HepG2 (cell line): ENCODE measurements around the gene KLHL8. TPM values are rescaled to one million over a fixed set of nuclear protein-coding genes. Genes with fewer than 3 reads are reported as not detected.

Experiments used
- HHEX ChIP-seq: IDR thresholded peaks from 2 replicates; pipeline ENCODE4 v1.6.1; 2016; ENCODE audit warnings: control low read depth
- KAT8 ChIP-seq: IDR thresholded peaks from 2 replicates; pipeline ENCODE4 v1.6.1; 2016; ENCODE audit warnings: missing genetic modification reagents, missing compliant biosample characterization
- MLLT10 ChIP-seq: sonication (generic); formaldehyde crosslinking; IDR thresholded peaks from 2 replicates; pipeline ENCODE4 v1.4.0; 2020; ENCODE audit warnings: missing genetic modification reagents
- MZF1 ChIP-seq: sonication (generic); formaldehyde crosslinking; IDR thresholded peaks from 2 replicates; pipeline ENCODE4 v1.8.1; 2023; ENCODE audit warnings: mild to moderate bottlenecking, missing genetic modification reagents, borderline replicate concordance
- SNAI1 ChIP-seq: sonication (generic); formaldehyde crosslinking; IDR thresholded peaks from 2 replicates; pipeline ENCODE4 v1.5.0; 2020; ENCODE audit warnings: mild to moderate bottlenecking, missing genetic modification reagents, borderline replicate concordance
- SNAPC2 ChIP-seq: sonication (generic); formaldehyde crosslinking; IDR thresholded peaks from 2 replicates; pipeline ENCODE4 v1.8.1; 2022; ENCODE audit warnings: mild to moderate bottlenecking, missing genetic modification reagents
- SPEN ChIP-seq: sonication (generic); formaldehyde crosslinking; IDR thresholded peaks from 2 replicates; pipeline ENCODE4 v1.5.1; 2020; ENCODE audit warnings: low read depth, mild to moderate bottlenecking, missing genetic modification reagents
- WIZ ChIP-seq: sonication (generic); formaldehyde crosslinking; IDR thresholded peaks from 2 replicates; pipeline ENCODE4 v1.5.1; 2020; ENCODE audit warnings: mild to moderate bottlenecking, missing genetic modification reagents
- ZNF205 ChIP-seq: IDR thresholded peaks from 2 replicates; pipeline ENCODE4 v1.6.1; 2018; ENCODE audit warnings: missing biosample characterization, missing genetic modification reagents
- polyA plus RNA-seq, 8 experiments: library from polyadenylated mRNA; depleted of rRNA in 3 of 8; stranded (reverse) in 7 of 8; unstranded in 1 of 8; fragments of >200 nt; fragmentation: Illumina TruSeq in 4 of 8; extraction: Trizol in 4 of 8; gene quantifications; 2 replicates each; pipeline versions ENCODE4 v1.2.1 to v1.2.3, GENCODE V29; 2011 to 2016; ENCODE audit warnings: low read depth in 4 of 8, missing spikeins in 1 of 8, mixed read lengths in 1 of 8; ENCODE audit not compliant: insufficient read depth in 1 of 8
- total RNA-seq, 5 experiments: library from RNA; depleted of rRNA; stranded (reverse); fragments of >200 nt; fragmentation: Illumina TruSeq; extraction: Trizol; gene quantifications; 2 replicates each; pipeline ENCODE4 v1.2.3, GENCODE V29; 2016; ENCODE audit warnings: low read depth in 1 of 5
- TF ChIP-seq, protein P1 (sequence below): fragments of 450-650 bp; IDR thresholded peaks from 2 replicates; pipeline ENCODE4 v1.6.1; 2017; ENCODE audit warnings: mild to moderate bottlenecking
- TF ChIP-seq, protein P2 (sequence below): sonication (generic); formaldehyde crosslinking; IDR thresholded peaks from 2 replicates; pipeline ENCODE4 v1.9.0; 2022; ENCODE audit warnings: missing genetic modification reagents, mild to moderate bottlenecking, borderline replicate concordance
- TF ChIP-seq, protein P3 (sequence below): sonication (generic); formaldehyde crosslinking; IDR thresholded peaks from 2 replicates; pipeline ENCODE4 v1.4.0; 2020; ENCODE audit warnings: missing genetic modification reagents
- TF ChIP-seq, protein P4 (sequence below): sonication (generic); formaldehyde crosslinking; IDR thresholded peaks from 2 replicates; pipeline ENCODE4 v1.8.0; 2022; ENCODE audit warnings: mild to moderate bottlenecking, missing genetic modification reagents; ENCODE audit not compliant: insufficient replicate concordance
- TF ChIP-seq, protein P5 (sequence below): sonication (generic); formaldehyde crosslinking; IDR thresholded peaks from 2 replicates; pipeline ENCODE4 v1.5.1; 2020; ENCODE audit warnings: mild to moderate bottlenecking, missing genetic modification reagents, borderline replicate concordance
- TF ChIP-seq, protein P6 (sequence below): sonication (generic); formaldehyde crosslinking; IDR thresholded peaks from 2 replicates; pipeline ENCODE4 v1.5.0; 2020; ENCODE audit warnings: mild to moderate bottlenecking, missing genetic modification reagents, moderate library complexity

KLHL8 gene
- total and polyA plus RNA-seq, 2 of the 13 experiments (the other 11 are each of a cell fraction or from before 2014, with no cell fraction given): 2.8 to 11.7 TPM

DNA sequence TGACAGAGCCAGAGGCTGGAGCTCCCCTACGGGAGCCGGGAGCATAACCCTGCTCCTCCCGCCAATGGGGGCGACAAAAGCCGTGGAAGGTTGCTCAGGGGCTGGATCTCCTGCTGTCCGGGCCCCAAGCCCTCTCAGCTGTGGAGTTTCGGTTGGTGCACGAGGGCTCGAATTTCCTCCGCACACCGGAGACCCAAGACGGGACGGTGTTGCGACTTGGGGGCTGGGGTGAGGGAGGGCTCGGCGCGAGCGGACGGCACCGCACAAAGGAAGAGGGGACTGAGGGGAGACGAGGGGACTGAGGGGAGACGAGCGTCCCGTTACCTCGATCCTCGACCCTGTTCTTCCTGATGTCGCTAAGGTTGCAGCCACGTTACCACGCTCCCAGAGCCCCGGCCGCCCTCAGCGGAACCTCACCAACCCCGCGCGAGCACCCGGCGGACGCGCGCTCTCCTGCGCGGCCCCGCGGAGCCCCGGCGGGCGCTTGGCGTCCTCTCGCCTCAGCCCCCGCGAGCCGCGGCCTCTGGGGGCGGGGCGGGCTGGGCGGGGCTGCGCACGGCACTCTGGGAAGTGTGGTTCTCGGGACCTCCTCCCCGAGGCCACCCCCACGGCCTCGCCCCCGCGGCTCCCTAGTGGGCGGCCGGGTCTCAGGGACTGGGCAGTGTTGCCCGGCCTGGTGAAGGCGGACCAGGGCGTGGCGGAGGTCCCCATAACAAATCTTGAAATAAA lies at the start of gene KLHL8 (continued):
- TF ChIP-seq, protein P1, sequence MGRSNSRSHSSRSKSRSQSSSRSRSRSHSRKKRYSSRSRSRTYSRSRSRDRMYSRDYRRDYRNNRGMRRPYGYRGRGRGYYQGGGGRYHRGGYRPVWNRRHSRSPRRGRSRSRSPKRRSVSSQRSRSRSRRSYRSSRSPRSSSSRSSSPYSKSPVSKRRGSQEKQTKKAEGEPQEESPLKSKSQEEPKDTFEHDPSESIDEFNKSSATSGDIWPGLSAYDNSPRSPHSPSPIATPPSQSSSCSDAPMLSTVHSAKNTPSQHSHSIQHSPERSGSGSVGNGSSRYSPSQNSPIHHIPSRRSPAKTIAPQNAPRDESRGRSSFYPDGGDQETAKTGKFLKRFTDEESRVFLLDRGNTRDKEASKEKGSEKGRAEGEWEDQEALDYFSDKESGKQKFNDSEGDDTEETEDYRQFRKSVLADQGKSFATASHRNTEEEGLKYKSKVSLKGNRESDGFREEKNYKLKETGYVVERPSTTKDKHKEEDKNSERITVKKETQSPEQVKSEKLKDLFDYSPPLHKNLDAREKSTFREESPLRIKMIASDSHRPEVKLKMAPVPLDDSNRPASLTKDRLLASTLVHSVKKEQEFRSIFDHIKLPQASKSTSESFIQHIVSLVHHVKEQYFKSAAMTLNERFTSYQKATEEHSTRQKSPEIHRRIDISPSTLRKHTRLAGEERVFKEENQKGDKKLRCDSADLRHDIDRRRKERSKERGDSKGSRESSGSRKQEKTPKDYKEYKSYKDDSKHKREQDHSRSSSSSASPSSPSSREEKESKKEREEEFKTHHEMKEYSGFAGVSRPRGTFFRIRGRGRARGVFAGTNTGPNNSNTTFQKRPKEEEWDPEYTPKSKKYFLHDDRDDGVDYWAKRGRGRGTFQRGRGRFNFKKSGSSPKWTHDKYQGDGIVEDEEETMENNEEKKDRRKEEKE: no peak
- TF ChIP-seq SNAI1 (CRISPR knock-in tag) (no peak), KAT8 (peak; percentile 23; the same call in 1 of the 2 replicates), MLLT10 (CRISPR knock-in tag) (no peak), SNAPC2 (no peak), HHEX (CRISPR knock-in tag) (no peak), WIZ (no peak), MZF1 (CRISPR knock-in tag) (peak; percentile 74; the same call in 1 of the 2 replicates), SPEN (CRISPR knock-in tag) (peak; percentile 67), ZNF205 (CRISPR knock-in tag) (no peak)
- TF ChIP-seq, protein P2, sequence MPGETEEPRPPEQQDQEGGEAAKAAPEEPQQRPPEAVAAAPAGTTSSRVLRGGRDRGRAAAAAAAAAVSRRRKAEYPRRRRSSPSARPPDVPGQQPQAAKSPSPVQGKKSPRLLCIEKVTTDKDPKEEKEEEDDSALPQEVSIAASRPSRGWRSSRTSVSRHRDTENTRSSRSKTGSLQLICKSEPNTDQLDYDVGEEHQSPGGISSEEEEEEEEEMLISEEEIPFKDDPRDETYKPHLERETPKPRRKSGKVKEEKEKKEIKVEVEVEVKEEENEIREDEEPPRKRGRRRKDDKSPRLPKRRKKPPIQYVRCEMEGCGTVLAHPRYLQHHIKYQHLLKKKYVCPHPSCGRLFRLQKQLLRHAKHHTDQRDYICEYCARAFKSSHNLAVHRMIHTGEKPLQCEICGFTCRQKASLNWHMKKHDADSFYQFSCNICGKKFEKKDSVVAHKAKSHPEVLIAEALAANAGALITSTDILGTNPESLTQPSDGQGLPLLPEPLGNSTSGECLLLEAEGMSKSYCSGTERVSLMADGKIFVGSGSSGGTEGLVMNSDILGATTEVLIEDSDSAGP (CRISPR knock-in tag): peak; percentile 69
- TF ChIP-seq, protein P3, sequence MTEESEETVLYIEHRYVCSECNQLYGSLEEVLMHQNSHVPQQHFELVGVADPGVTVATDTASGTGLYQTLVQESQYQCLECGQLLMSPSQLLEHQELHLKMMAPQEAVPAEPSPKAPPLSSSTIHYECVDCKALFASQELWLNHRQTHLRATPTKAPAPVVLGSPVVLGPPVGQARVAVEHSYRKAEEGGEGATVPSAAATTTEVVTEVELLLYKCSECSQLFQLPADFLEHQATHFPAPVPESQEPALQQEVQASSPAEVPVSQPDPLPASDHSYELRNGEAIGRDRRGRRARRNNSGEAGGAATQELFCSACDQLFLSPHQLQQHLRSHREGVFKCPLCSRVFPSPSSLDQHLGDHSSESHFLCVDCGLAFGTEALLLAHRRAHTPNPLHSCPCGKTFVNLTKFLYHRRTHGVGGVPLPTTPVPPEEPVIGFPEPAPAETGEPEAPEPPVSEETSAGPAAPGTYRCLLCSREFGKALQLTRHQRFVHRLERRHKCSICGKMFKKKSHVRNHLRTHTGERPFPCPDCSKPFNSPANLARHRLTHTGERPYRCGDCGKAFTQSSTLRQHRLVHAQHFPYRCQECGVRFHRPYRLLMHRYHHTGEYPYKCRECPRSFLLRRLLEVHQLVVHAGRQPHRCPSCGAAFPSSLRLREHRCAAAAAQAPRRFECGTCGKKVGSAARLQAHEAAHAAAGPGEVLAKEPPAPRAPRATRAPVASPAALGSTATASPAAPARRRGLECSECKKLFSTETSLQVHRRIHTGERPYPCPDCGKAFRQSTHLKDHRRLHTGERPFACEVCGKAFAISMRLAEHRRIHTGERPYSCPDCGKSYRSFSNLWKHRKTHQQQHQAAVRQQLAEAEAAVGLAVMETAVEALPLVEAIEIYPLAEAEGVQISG (CRISPR knock-in tag): peak; percentile 49; the same call in 1 of the 2 replicates
- TF ChIP-seq, protein P4, sequence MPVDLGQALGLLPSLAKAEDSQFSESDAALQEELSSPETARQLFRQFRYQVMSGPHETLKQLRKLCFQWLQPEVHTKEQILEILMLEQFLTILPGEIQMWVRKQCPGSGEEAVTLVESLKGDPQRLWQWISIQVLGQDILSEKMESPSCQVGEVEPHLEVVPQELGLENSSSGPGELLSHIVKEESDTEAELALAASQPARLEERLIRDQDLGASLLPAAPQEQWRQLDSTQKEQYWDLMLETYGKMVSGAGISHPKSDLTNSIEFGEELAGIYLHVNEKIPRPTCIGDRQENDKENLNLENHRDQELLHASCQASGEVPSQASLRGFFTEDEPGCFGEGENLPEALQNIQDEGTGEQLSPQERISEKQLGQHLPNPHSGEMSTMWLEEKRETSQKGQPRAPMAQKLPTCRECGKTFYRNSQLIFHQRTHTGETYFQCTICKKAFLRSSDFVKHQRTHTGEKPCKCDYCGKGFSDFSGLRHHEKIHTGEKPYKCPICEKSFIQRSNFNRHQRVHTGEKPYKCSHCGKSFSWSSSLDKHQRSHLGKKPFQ: peak; percentile 30
- TF ChIP-seq, protein P5, sequence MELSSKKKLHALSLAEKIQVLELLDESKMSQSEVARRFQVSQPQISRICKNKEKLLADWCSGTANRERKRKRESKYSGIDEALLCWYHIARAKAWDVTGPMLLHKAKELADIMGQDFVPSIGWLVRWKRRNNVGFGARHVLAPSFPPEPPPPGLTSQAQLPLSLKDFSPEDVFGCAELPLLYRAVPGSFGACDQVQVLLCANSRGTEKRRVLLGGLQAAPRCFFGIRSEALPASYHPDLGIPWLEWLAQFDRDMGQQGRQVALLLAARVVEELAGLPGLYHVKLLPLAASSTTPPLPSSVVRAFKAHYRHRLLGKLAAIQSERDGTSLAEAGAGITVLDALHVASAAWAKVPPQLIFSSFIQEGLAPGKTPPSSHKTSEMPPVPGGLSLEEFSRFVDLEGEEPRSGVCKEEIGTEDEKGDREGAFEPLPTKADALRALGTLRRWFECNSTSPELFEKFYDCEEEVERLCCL: no peak
- TF ChIP-seq, protein P6, sequence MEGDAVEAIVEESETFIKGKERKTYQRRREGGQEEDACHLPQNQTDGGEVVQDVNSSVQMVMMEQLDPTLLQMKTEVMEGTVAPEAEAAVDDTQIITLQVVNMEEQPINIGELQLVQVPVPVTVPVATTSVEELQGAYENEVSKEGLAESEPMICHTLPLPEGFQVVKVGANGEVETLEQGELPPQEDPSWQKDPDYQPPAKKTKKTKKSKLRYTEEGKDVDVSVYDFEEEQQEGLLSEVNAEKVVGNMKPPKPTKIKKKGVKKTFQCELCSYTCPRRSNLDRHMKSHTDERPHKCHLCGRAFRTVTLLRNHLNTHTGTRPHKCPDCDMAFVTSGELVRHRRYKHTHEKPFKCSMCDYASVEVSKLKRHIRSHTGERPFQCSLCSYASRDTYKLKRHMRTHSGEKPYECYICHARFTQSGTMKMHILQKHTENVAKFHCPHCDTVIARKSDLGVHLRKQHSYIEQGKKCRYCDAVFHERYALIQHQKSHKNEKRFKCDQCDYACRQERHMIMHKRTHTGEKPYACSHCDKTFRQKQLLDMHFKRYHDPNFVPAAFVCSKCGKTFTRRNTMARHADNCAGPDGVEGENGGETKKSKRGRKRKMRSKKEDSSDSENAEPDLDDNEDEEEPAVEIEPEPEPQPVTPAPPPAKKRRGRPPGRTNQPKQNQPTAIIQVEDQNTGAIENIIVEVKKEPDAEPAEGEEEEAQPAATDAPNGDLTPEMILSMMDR (CRISPR knock-in tag): peak; percentile 28; the same call in 1 of the 2 replicates
